Fibroblast of gingiva (primary cell): ENCODE results near the gene TMEM200B.
A peak's percentile ranks its signal among the peaks of the same experiment; 100 is the strongest.
"Not testable (repeated sequence)": the region's sequence is repeated elsewhere in the genome, so short reads cannot be mapped to it uniquely, and the experiment has no call there.

Experiments used
- DNase-seq: peaks from one replicate; pipeline ENCODE4 v3.0.0-alpha.2; 2011; ENCODE audit warnings: low read depth

TMEM200B gene

DNA sequence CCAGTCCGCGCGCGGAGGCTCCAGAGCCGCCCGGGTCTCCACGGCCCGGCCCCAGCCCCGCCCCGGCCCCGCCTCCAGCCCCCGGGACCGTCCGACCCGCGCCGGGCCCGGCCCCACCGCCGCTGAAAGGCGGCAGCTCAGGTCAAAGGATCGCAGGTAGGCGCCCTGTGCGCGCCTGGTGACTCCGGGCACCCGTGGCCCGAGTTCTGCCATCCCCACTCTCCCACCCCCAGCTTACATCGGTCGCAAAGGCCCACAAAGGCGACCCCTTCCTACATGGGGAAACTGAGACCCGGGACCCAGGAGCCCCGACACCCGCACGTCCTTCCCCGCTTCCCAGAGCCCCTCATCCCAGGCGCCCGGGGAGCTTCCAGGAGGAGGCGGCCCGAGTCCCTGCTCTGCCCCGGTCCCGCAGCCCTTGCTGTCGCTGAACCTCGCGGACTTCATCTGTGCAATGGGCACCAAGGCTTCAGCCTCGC, at the start of gene TMEM200B:
TMEM200B (minus strand) TSS at position 17 of the 479 bp plus-strand sequence. CDS start 2,075 bp downstream, outside the sequence.
- no peak for DNase-seq

DNA sequence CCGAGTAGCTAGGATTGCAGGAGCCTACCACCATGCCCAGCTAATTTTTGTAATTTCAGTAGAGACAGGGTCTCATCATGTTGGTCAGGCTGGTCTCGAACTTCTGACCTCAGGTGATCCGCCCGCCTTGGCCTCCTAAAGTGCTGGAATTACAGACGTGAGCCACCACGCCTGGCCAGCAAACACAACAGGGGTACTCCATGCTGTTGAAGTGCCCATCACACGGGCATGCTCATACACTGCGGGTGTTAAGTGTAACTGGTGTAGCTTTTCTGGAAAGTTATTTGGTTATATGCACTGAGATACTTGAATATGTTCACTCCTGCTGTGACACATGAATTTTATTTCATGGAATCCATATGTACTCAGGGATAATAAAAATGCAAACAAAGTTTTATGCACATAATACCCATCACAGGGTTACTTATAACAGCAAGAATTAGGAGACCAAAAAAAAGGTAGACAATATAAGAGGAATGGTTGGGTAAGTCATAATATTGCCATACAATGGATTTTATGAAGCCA, 48.8 kb upstream of the TMEM200B start:
- DNase-seq: no peak

DNA sequence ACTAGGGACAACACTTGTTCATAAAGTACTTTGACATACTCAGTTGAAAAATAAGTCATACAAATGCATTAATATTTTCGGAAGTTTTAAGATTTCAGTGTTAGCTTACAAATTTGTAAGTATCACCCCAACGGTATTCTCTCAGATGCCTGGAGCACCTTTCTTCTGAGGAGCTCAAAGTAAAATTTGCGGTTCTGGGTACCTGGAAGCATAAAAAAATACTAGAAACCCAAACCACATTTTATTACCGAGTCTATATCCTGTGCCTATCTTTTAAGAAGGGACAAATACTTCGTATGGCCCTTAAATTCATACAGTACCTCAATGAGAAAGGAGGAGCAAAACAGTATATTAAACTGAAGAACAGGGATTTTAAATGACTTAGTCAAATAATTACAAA, 47.8 kb upstream of the TMEM200B start:
- DNase-seq: no peak

DNA sequence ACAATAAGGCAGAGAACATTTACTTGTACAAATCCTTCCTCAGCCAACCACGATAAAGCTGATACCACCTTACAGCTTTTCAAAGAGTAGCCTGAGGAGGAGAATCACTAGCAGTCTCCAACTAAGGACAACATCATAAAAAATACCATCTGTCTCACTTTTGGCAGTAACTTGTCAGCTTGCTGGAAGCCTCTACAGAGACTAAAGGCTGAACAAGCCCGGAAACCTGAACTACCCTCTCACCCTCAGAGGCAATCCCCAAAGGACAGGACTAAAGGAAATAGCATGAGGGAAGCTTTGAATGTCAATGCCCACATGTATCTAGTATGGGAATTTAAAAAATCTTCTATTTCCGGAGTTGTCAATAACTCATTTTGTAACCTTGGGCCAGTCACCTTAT, 47.4 kb upstream of the TMEM200B start:
- peak; percentile 79 for DNase-seq

DNA sequence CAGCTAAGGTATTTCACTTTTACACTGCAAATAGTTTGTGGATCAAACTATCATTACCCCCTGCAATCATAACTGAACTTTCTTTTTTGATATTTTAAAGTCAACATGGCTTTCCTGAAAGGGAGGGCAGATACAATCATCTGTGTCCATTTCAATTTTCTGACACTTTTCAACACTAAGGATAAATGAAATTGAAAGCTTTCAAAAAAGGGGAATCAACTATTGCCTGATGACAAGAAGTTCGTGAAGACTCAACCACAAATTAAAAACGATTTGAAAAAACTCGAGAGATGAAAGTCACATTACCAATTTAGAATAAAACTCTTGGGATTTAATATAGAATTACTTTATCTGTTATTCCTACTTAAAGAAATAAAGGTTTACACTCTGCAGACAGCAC, 46.3 kb upstream of the TMEM200B start:
- DNase-seq: no peak

DNA sequence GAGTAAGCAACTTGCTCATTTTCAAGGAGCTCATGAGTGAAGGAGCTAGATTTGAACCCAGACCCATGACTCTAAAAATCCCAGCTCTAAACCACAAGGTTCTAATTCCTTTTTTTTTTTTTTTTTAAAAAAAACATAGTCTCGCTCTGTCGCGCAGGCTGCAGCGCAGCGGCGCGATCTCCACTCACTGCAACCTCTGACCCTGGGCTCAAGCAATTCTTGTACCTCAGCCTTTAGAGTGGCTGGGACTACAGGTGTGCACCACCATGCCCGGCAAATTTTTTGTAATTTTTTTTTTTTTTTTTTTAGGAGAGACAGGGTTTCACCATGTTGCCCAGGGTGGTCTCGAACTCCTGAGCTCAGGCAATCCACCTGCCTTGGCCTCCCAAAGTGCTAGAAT, 44.2 kb upstream of the TMEM200B start:
- DNase-seq: no peak

DNA sequence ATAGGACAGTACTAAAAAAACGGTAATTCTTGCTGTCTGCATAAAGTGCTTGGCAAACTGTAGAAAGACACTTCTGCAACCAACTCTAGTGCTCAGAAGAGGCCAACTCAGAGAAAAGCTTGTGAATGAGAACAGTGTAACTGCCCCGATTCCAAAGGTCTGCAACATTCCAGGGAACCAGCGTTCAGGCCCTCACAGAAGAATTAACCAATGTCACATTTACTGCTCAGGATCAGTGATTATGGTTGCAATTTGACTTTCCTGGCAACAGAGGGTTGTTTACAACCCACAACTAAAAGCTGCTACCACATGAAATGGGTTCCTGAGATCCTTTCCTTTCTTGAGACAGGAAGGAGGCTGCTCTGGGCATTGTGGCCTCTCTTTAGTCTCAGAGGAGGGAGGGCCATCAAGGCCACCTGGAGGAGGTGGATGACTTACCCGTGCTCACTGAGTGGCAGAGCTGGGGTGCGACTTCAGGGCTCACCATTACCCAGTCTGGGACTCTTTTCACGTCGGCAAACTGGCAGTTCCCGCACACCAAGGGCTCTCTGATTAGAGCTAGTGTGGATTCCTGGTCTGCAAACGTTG, 42.7 kb upstream of the TMEM200B start:
- peak; percentile 62 for DNase-seq

DNA sequence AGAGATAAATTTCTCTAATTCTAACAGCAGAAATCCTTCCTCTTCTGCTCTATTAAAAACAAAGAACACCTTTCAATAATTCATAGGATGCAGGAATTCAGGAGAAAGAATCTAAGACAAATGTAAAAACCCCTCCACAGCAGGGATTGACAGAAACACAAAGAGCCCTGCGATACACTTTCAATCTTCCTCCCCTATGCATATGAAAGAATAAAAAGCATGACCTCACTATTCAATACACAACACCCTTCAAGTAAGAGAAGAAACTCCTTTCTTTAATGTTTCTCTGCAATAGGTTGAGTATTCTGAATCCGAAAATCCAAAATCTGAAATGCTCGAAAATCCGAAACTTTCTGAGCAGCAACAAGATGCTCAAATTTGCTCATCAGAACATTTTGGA, 40.9 kb upstream of the TMEM200B start:
- no peak for DNase-seq

DNA sequence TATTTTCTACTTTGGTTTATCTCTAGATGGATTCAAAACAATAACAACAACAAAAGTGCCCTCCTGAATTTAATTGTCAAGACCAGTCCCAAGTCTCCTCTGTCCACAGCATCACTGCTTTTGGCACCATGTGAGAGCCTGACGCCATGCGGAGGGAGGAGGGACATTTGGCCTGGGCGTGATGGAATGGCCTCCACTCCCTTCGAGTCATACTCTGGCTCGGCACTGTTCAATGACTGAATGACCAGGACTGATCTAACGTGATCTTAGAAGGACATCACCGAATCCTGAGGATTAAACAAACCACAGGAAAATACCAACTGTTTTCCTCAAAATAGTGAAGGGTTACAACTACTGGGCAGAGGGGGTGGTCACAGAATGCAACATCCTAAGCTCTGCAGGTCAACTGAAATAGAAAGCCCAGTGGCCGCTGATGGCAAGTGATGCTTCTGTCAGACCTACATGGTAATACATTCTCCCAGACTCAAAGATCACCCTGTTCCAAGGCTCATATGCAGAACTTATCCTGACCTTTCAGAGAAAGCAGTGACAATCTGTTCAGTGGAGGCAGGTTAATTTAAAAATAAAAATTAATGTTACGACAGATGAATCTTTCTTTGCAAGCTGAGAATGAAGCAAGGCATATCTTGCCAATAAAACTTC, 38.9 kb upstream of the TMEM200B start:
- no peak for DNase-seq

DNA sequence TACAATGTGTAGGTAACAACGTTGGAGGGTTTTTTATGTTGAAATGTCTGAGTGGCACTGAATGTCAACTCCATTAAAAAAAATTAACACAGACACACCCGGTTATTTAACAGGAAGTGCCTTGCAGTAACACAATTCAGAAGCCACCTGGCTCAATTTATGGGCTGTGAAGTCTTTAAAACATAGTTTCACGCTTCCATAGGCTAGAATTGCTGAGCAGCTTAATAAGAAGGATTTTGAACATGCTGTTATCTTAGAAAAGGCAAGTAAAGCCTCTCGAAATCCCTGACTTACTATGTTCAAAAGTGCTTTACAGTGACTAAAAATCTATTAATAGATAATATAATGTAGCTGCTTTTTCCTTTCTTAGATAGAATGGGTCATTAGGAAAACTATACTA, 38.3 kb upstream of the TMEM200B start:
- no peak for DNase-seq

DNA sequence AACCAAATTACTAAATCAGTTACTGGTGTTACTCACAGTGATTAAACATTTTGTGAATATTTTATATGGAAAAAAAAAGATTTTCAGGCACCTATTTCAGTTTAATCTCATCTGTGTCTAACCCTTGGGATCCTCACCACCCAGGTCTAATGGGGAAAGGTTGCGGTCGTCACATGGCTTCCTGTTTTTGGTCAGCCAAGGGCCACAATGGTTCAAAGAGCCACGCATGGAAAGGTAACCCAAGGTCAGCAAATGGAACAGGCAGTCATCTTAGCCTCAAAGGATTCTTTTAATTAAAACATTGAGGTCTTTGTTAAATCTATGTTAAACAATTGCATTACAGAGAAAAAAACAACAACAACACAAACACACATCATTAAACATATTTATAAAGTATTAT, 36.1 kb upstream of the TMEM200B start:
- no peak for DNase-seq

DNA sequence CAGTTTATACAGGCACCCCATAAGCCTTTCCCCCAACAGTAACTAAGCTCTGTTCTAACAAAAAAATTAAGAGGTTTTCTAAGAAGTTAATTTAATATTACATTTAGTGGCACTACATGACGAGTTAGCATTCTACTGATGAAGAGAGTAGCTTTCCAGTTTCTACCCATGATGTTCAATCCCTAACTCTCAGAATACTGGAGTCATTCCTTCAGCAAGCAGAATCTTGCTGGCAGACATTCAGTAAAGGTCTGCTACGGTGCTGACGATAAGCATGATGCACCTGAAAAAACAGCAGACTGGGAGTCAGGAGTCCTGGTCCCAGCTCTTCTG, 33.5 kb upstream of the TMEM200B start:
- no peak for DNase-seq

DNA sequence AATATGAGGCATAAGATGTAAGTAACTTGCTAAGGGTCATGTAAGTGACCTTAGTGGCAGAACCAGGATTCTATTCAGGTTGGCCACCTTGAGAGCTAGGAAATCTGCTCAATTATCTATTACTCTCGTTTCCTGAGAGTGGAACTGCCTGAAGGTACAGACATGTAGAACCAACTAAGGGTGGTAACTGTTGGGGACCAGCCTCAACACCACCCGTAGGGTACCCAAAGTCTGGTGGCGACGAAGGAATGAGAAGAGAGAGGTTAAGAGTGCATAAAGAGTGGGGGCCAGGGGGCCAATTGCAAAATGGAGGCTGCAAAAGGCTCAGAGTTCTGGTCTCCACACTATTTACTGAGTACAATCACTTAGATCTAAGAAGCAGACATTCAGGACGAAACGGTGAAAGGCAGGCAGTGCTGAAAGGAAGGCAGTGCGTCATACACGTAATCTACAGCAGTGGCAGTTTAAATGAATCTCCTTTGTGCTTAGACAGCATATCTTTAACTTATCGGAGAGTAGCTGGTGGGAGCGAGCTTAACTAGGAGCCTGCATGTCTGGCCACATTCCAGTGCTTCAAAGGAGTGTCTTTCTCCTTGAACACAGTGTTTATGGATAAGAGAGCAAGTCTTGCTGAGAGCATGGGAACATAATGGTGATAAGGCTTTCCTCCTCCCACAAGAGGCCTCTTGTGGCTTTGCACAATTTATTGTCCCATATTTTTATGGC, 33.0 kb upstream of the TMEM200B start:
- no peak for DNase-seq

DNA sequence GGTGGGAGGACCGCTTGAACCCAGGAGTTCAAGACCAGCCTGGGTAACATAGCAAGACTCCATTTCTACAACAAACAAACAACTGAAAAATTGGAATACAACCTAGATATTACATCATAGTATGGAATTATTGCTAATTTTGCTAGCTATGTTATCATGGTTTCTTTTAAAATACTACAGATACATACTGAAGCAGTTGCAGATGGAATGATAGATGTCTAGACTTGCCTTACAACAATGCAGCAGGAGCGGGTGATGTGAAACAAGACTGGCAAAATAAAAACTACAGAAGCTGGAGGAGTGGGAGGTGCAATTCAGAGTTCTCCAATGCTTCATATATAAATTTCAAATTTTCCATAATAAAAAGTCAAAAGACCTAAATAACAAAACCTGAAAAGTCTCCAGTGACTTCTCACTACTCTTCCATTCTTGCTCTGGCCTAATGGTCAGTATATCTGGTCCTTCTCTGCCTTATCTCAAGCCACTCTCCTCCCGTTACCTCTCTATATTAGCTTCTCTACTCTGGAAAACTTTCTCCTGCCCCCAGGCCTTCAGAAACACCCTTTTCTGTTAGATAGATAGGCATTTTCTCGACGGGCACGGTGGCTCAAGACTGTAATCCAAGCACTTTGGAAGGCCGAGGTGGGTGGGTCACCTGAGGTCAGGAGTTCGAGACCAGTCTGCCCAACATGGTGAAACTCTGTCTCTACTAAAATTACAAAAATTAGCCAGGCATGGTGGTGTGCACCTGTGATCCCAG, 28.5 kb upstream of the TMEM200B start:
- DNase-seq: no peak

DNA sequence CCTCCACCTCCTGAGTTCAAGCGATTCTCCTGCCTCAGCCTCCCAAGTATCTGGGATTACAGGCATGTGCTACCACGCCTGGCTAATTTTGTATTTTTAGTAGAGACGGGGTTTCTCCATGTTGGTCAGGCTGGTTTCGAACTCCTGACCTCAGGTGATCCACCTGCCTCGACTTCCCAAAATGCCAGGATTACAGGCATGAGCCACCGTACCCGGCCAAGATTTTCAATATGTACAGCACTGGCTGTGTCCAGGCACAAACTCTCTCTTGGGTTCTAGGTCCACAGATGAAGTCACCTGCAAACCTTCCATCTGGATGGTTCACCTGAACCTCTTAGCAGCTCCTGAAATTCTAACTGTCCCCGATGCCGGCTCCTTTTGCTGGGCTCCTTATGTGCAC, 26.6 kb upstream of the TMEM200B start:
- not testable (repeated sequence) for DNase-seq

DNA sequence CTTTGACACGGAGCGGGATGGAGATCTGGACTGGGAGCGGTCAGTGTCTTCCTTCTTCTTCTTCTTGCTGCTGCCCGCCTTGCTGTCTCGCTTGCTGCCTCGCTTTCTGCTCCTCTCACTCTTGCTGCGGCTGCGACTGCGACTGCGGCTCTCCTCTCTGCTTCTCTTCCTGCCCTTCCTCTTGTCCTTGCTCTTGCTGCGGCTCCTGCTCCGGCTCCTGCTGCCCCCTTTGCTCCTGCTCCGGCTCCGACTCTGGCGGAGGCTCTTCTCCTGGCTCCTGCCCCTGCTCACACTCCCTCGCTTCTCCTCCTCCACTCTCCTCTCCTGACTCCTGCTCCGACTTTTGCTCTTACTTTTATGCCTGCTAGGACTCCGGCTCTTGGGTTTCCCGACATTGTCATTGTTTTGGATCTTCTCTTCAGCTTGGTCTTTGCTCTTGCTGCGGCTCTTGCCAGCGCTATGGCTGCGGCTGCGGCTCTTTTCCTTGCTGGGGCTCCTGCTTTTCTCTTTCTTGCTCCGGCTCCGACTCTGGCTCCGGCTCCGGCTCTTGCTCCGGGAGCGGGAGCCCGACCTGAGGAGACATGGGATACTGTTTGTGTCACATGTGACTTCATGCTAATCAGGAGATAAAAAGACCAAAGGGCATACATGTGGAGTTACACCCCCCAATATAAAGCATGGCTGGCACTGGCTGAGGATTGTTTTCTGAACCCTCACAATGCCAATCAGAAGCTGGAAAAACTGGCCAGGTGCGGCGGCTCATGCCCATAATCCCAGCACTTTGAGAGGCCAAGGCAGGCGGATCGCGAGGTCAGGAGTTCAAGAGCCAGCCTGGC, 25.2 kb upstream of the TMEM200B start:
- DNase-seq: no peak

DNA sequence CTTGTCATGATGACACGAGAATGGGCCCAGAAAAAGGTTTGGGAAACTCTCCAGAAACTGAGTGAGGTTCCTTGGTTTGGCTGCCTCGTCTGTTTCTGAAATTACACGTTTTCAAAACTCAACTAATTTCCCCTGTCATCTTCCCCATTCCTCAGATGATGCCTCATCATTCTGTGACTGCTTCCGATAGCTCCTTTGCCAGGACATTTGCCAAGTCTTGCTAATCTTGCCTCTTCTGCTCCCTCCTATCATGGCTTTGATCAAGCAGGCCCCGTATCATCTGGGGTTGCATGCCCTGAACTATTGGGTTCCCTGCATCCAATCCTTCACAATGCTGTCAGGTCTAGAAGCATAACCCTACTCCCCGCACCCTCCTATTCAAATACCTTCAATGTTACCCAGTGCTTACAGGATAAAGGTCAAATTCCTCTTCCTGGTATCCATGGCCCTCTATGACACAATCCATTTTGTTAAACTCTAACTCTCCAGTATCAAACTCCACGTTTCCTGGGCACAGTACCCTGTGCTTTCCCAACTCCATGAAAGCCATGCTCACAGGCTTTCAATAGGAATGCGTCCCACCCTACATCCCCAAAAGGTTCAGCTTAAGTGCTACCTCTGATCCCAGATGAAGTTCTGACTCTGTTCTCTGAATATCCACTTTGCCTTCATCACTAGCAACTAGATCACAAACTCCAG, 22.2 kb upstream of the TMEM200B start:
- peak; percentile 75 for DNase-seq

DNA sequence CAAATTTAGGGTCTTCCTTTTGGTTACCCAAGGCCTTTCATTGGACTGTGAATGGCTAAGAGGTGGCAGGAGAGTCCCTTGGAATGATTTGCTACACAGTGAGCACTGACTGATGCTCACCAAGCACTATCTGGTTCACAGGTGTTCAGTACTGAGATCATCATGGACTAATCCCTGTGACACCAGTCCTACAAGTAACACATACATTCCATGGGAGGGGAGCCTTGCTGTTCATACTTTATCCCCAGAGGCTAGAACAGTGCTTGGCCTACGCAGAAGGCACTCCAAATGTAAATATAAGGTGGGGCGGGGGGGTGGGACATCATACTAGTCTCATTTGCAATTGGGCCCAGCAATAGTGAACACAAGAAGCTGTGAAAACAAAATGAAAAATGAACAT, 20.5 kb upstream of the TMEM200B start:
- no peak for DNase-seq

DNA sequence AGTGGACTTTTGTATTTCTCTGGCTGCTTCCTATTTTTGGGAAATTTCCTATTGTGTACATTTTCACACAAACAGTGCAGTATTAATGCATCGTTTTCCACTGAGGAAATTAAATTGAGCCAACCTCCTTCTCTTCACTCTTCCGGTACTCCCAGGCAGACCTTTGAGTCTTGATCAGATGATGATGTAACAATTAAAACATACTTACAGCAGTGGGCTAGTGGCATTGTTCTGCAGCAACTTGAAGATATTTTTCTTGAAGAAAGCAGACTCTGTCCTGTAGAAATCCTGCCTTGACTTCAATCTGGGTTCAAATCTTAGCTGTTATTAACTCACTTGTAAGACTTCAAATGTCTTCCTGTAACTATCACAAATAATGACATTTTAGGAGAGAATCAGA, 19.0 kb upstream of the TMEM200B start:
- no peak for DNase-seq

DNA sequence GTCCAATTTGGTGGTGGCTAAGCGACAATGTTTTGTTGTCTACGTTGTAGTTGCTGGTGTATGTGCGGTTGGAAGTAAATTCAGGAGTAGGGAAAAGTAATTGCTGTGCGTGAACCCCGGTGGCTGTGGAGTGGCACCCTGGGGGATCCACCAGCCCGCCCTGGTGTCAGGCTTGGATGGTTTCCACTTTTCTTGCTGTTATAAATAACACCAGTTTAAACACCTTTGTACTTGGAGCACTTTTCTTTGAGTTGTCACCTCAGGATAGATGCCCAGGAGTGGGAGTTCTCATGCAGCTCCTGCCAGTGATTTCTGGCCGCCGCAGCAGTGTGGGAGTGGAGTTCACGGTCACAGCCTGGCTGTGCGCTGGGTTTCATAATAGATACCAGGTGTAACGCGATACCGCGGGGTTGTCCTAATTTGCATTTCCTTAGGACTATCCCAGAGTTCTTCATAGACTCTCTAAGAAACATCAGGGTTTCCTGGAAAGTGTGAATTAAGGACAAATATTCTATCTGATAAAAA, 12.8 kb upstream of the TMEM200B start:
- DNase-seq: peak; percentile 40

DNA sequence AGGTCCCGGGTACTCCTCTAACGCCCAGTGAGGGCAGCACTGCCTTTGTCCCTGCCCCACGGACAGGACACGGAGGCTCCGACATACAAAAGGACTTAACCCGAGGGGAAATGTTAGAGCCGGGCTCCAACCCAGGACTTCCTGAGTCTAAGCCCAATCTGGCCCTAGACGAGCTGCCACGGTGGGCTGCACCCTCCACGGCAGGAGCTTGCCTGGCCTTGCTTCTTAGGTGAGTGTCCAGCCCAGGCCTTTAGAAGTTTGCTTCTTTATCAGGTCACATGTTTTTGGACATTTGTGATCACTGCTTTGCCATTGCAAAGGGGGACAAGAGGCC, 11.0 kb upstream of the TMEM200B start:
- DNase-seq: no peak
